ENCODE results near the gene AGPAT1.
A peak's percentile ranks its signal among the peaks of the same experiment; 100 is the strongest.

Gene AGPAT1

GRCh38 chr6:32127717-32128592 lies 47.9 kb downstream of the AGPAT1 start, which contains the start of gene ATF6B:
Gene ATF6B (minus strand): TSS chr6:32128246. CDS start chr6:32128207, 39 bp downstream.
- peak; percentile 95 for DNase-seq (ENCODE audit: low read depth, low spot score)
- no peak for TF ChIP-seq SUZ12 (IDR thresholded peaks at IDR 0.05; ENCODE audit: extremely low read depth, insufficient read depth, insufficient read length)
- peak; percentile 62 for TF ChIP-seq YY1 (IDR thresholded peaks at IDR 0.05; ENCODE audit: insufficient read depth, insufficient read length)
- Histone ChIP-seq H3K9me3 (ENCODE audit: insufficient read depth, low read length) (no peaks in the 10 kb centered on the region), H3K27me3 (ENCODE audit: insufficient read depth, insufficient read length) (no peaks in the 10 kb centered on the region), H3K4me1 (ENCODE audit: insufficient read depth, insufficient read length) (peaks cover 4% of the 10 kb centered on the region), H3K36me3 (ENCODE audit: insufficient read depth, insufficient read length, low read length) (peaks cover 31% of the 10 kb centered on the region), H3K9ac (ENCODE audit: insufficient read length, low read depth) (peak within 1 kb of the TSS; percentile 94), H3K4me3 (ENCODE audit: insufficient read length, low read depth) (peak within 1 kb of the TSS; percentile 97)

GRCh38 chr6:32127409-32127716 lies 48.5 kb downstream of the AGPAT1 start:
- H3K9ac ChIP-seq (ENCODE audit: insufficient read length, low read depth) = peak overlapping the region; percentile 94
- no peak for DNase-seq (ENCODE audit: low read depth, low spot score)
- peaks cover 31% of the 10 kb centered on the region for H3K36me3 ChIP-seq (ENCODE audit: insufficient read depth, insufficient read length, low read length)
- H3K9me3 ChIP-seq (ENCODE audit: insufficient read depth, low read length) = no peaks in the 10 kb centered on the region
- no peak for TF ChIP-seq ZNF274 (IDR thresholded peaks at IDR 0.05; ENCODE audit: low read depth, low read length)
- no peak for TF ChIP-seq YY1 (IDR thresholded peaks at IDR 0.05; ENCODE audit: insufficient read depth, insufficient read length)
- TF ChIP-seq SUZ12 (IDR thresholded peaks at IDR 0.05; ENCODE audit: extremely low read depth, insufficient read depth, insufficient read length) = no peak
- no peaks in the 10 kb centered on the region for H3K27me3 ChIP-seq (ENCODE audit: insufficient read depth, insufficient read length)
- peak overlapping the region; percentile 97 for H3K4me3 ChIP-seq (ENCODE audit: insufficient read length, low read depth)
- peaks cover 4% of the 10 kb centered on the region for H3K4me1 ChIP-seq (ENCODE audit: insufficient read depth, insufficient read length)

- no peak overlapping the region for H3K9ac ChIP-seq (ENCODE audit: insufficient read length, low read depth)
- no peaks in the 10 kb centered on the region for H3K27me3 ChIP-seq (ENCODE audit: insufficient read depth, insufficient read length)
- no peak overlapping the region for H3K4me3 ChIP-seq (ENCODE audit: insufficient read length, low read depth)
- peaks cover 34% of the 10 kb centered on the region for H3K36me3 ChIP-seq (ENCODE audit: insufficient read depth, insufficient read length, low read length)
- DNase-seq (ENCODE audit: low read depth, low spot score) = no peak
- no peak for TF ChIP-seq SUZ12 (IDR thresholded peaks at IDR 0.05; ENCODE audit: extremely low read depth, insufficient read depth, insufficient read length)
- no peak for TF ChIP-seq ZNF274 (IDR thresholded peaks at IDR 0.05; ENCODE audit: low read depth, low read length)
- no peak for TF ChIP-seq YY1 (IDR thresholded peaks at IDR 0.05; ENCODE audit: insufficient read depth, insufficient read length)
- no peaks in the 10 kb centered on the region for H3K9me3 ChIP-seq (ENCODE audit: insufficient read depth, low read length)
- H3K4me1 ChIP-seq (ENCODE audit: insufficient read depth, insufficient read length) = peaks cover 4% of the 10 kb centered on the region
Measured at GRCh38 chr6:32126880-32127279, 49.0 kb downstream of the AGPAT1 start.

GRCh38 chr6:32123681-32124080 lies 52.2 kb downstream of the AGPAT1 start:
- no peak overlapping the region for H3K4me3 ChIP-seq (ENCODE audit: insufficient read length, low read depth)
- H3K9me3 ChIP-seq (ENCODE audit: insufficient read depth, low read length) = no peaks in the 10 kb centered on the region
- H3K4me1 ChIP-seq (ENCODE audit: insufficient read depth, insufficient read length) = peaks cover 1% of the 10 kb centered on the region
- no peaks in the 10 kb centered on the region for H3K27me3 ChIP-seq (ENCODE audit: insufficient read depth, insufficient read length)
- H3K9ac ChIP-seq (ENCODE audit: insufficient read length, low read depth) = no peak overlapping the region
- no peak for TF ChIP-seq ZNF274 (IDR thresholded peaks at IDR 0.05; ENCODE audit: low read depth, low read length)
- TF ChIP-seq YY1 (IDR thresholded peaks at IDR 0.05; ENCODE audit: insufficient read depth, insufficient read length) = no peak
- no peak for TF ChIP-seq SUZ12 (IDR thresholded peaks at IDR 0.05; ENCODE audit: extremely low read depth, insufficient read depth, insufficient read length)
- no peak for DNase-seq (ENCODE audit: low read depth, low spot score)
- H3K36me3 ChIP-seq (ENCODE audit: insufficient read depth, insufficient read length, low read length) = peaks cover 46% of the 10 kb centered on the region

- Histone ChIP-seq H3K27me3 (ENCODE audit: insufficient read depth, insufficient read length) (no peaks in the 10 kb centered on the region), H3K4me1 (ENCODE audit: insufficient read depth, insufficient read length) (no peaks in the 10 kb centered on the region), H3K9ac (ENCODE audit: insufficient read length, low read depth) (no peak overlapping the region), H3K36me3 (ENCODE audit: insufficient read depth, insufficient read length, low read length) (peaks cover 65% of the 10 kb centered on the region), H3K9me3 (ENCODE audit: insufficient read depth, low read length) (no peaks in the 10 kb centered on the region), H3K4me3 (ENCODE audit: insufficient read length, low read depth) (no peak overlapping the region)
- no peak for DNase-seq (ENCODE audit: low read depth, low spot score)
- no peak for TF ChIP-seq YY1 (IDR thresholded peaks at IDR 0.05; ENCODE audit: insufficient read depth, insufficient read length)
- TF ChIP-seq SUZ12 (IDR thresholded peaks at IDR 0.05; ENCODE audit: extremely low read depth, insufficient read depth, insufficient read length) = no peak
- TF ChIP-seq ZNF274 (IDR thresholded peaks at IDR 0.05; ENCODE audit: low read depth, low read length) = no peak
Measured at GRCh38 chr6:32120573-32121059, 55.3 kb downstream of the AGPAT1 start.

- peak; percentile 64 for DNase-seq (ENCODE audit: low read depth, low spot score)
- Histone ChIP-seq H3K9ac (ENCODE audit: insufficient read length, low read depth) (no peak overlapping the region), H3K9me3 (ENCODE audit: insufficient read depth, low read length) (no peaks in the 10 kb centered on the region), H3K36me3 (ENCODE audit: insufficient read depth, insufficient read length, low read length) (peaks cover 60% of the 10 kb centered on the region), H3K27me3 (ENCODE audit: insufficient read depth, insufficient read length) (no peaks in the 10 kb centered on the region), H3K4me1 (ENCODE audit: insufficient read depth, insufficient read length) (peaks cover 2% of the 10 kb centered on the region), H3K4me3 (ENCODE audit: insufficient read length, low read depth) (no peak overlapping the region)
- TF ChIP-seq ZNF274 (IDR thresholded peaks at IDR 0.05; ENCODE audit: low read depth, low read length) (no peak), SUZ12 (IDR thresholded peaks at IDR 0.05; ENCODE audit: extremely low read depth, insufficient read depth, insufficient read length) (no peak), YY1 (IDR thresholded peaks at IDR 0.05; ENCODE audit: insufficient read depth, insufficient read length) (no peak)
Measured at GRCh38 chr6:32118782-32119628, 56.9 kb downstream of the AGPAT1 start.
